BE2C (cell line): Measurements from ENCODE around the gene PPP2R5E.

Experiments used
- DNase-seq: peaks from one replicate; pipeline ENCODE4 v3.0.0-alpha.2; 2020
- H3K27me3 ChIP-seq: fragments of 250-450 bp; sonication (Bioruptor Pico); 2 replicates; pipeline ENCODE4 v1.5.1; 2020; ENCODE audit warnings: mild to moderate bottlenecking
- H3K36me3 ChIP-seq: fragments of 250-450 bp; sonication (Bioruptor Pico); 2 replicates; pipeline ENCODE4 v1.5.1; 2020; ENCODE audit warnings: mild to moderate bottlenecking
- H3K4me1 ChIP-seq: fragments of 250-450 bp; sonication (Bioruptor Pico); 2 replicates; pipeline ENCODE4 v1.5.1; 2020
- H3K4me3 ChIP-seq: 2 replicates; pipeline ENCODE4 v1.5.1; 2011; ENCODE audit warnings: low read depth, low read length
- H3K9me3 ChIP-seq: fragments of 250-450 bp; sonication (Bioruptor Pico); 2 replicates; pipeline ENCODE4 v1.5.1; 2020
- TF ChIP-seq, protein P1 (sequence below): IDR thresholded peaks from 2 replicates; pipeline ENCODE4 v1.5.1; 2012; ENCODE audit warnings: mild to moderate bottlenecking, low read depth, low read length

PPP2R5E gene

DNA sequence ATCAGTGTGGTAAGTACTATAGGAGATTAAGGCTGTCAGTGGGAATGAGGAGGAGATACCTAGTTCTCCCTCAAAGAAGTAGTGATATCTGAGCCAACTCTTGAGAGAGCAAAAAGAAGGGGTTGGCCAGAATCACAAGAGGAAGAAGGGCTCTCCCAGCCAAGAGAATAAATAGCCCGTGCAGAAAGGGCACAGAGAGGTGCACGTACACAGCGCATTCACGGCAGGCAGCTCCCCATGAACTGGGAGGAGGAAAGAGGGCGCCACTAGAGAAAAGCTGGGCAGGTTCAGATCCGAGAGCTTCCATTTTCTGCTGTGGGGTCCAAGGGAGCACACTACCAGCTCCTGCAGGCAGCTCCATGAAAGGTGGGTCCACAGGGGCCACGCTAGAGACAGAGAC is 59.9 kb downstream of the PPP2R5E start:
- Histone ChIP-seq H3K36me3 (no peaks in the 10 kb centered on the region; the same call in 1 of the 2 replicates), H3K27me3 (no peaks in the 10 kb centered on the region), H3K9me3 (no peaks in the 10 kb centered on the region), H3K4me1 (peaks cover 7% of the 10 kb centered on the region), H3K4me3 (no peak overlapping the region)
- no peak for DNase-seq
- TF ChIP-seq, protein P1, sequence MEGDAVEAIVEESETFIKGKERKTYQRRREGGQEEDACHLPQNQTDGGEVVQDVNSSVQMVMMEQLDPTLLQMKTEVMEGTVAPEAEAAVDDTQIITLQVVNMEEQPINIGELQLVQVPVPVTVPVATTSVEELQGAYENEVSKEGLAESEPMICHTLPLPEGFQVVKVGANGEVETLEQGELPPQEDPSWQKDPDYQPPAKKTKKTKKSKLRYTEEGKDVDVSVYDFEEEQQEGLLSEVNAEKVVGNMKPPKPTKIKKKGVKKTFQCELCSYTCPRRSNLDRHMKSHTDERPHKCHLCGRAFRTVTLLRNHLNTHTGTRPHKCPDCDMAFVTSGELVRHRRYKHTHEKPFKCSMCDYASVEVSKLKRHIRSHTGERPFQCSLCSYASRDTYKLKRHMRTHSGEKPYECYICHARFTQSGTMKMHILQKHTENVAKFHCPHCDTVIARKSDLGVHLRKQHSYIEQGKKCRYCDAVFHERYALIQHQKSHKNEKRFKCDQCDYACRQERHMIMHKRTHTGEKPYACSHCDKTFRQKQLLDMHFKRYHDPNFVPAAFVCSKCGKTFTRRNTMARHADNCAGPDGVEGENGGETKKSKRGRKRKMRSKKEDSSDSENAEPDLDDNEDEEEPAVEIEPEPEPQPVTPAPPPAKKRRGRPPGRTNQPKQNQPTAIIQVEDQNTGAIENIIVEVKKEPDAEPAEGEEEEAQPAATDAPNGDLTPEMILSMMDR = no peak

DNA sequence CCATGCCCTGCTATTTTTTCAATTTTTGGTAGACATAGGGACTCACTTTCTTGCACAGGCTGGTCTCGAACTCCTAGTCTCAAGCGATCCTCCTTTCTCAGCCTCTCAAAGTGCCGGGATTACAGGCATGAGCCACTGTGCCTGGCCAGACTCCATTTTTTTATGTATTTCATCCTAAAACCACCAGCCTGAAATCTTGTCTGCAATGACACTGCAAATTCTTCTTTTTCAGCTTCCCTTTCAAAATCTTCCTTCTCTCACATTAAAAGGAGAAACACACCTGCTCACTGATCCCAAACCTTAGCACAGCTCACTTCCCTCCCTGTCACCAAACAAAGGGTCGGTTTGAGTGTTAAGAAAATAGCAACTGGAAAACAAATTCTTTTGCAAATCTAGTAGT is 62.6 kb downstream of the PPP2R5E start:
- TF ChIP-seq, protein P1 = no peak
- H3K4me1 ChIP-seq = peaks cover 3% of the 10 kb centered on the region; the same call in 1 of the 2 replicates
- no peak overlapping the region for H3K4me3 ChIP-seq
- no peak for DNase-seq
- H3K36me3 ChIP-seq = no peaks in the 10 kb centered on the region; the same call in 1 of the 2 replicates
- H3K27me3 ChIP-seq = no peaks in the 10 kb centered on the region
- H3K9me3 ChIP-seq = no peaks in the 10 kb centered on the region

DNA sequence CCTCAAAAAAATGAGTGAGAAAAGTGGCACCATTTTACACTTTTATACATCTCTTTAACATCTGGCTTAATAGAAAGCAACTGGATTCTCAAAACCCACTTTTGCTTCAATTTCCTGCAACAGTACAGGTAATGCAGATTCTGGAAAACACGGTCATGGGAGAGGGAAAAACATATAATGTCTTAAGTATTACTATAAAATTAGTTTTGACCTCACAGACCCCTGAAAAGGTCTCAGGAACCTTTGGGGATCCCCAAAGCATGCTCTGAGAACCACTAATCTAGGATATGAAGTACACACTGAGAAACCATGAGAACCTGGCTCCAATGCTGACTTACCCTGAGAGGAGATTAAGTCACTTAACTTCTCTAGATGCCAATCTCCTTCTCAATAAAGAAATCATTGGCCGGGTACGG is 64.7 kb downstream of the PPP2R5E start:
- no peak for DNase-seq
- no peaks in the 10 kb centered on the region for H3K27me3 ChIP-seq
- no peak overlapping the region for H3K4me3 ChIP-seq
- no peaks in the 10 kb centered on the region for H3K9me3 ChIP-seq
- H3K36me3 ChIP-seq = no peaks in the 10 kb centered on the region; the same call in 1 of the 2 replicates
- TF ChIP-seq, protein P1 = no peak
- peaks cover 17% of the 10 kb centered on the region for H3K4me1 ChIP-seq

DNA sequence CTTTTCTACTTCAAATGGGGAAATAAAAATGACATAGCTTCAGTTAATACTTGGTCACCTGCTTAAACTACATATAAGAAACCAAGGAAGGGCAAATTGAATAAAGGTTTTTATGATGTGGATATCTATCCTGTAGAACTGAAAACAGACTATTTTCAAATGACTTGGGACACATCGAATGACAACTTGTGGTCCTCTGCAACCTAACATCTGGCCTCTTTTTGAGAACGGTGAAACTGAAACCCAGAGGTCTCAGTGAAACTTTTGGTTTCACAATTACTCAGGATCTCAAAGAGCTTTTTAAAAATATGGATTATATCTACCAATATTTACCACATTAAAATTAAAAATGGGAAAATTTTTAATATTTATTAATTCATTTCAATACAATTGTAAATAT is 65.2 kb downstream of the PPP2R5E start:
- TF ChIP-seq, protein P1 = no peak
- Histone ChIP-seq H3K9me3 (no peaks in the 10 kb centered on the region), H3K36me3 (no peaks in the 10 kb centered on the region), H3K4me1 (peaks cover 22% of the 10 kb centered on the region), H3K27me3 (no peaks in the 10 kb centered on the region), H3K4me3 (no peak overlapping the region)
- no peak for DNase-seq

DNA sequence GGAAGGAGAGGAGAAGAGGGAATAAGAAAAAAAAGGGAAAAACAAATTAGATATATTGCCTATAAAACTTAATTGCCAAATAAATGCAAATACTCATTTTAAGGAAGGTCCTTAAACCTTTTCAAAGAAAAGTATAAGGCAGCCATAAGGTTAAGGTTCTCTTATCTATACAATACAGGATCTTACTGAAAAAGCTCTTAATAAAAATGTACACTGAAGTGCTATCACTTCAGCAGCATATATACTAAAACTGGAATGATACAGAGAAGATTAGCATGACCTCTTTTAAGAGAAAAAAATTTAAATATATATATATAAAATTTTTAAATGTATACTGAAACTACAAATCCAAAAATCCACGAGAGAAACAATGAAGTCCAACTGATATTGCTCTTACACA is 65.6 kb downstream of the PPP2R5E start:
- Histone ChIP-seq H3K4me1 (peaks cover 26% of the 10 kb centered on the region), H3K36me3 (no peaks in the 10 kb centered on the region), H3K9me3 (no peaks in the 10 kb centered on the region), H3K4me3 (no peak overlapping the region), H3K27me3 (no peaks in the 10 kb centered on the region)
- TF ChIP-seq, protein P1 = no peak
- DNase-seq = no peak

DNA sequence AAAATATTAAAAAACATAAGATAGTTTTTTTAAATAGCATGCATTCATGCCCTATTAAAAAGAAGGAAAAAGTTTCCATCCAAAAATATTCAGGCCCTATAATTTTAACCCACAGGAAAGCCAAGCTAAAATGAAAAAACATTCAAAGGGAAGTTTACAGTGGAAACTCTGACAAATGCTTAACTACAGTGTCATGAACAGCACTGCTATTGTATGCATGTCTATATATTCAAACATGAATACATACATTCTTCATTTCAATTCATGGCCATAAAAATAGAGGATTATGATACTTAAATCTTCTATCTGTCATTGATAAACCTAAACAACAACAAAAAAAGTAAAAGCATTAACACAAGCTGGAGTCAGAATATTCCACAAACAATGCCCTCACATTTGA is 67.4 kb downstream of the PPP2R5E start:
- Histone ChIP-seq H3K4me1 (peaks cover 26% of the 10 kb centered on the region), H3K27me3 (no peaks in the 10 kb centered on the region), H3K36me3 (no peaks in the 10 kb centered on the region), H3K4me3 (no peak overlapping the region), H3K9me3 (no peaks in the 10 kb centered on the region)
- no peak for DNase-seq
- TF ChIP-seq, protein P1 = no peak
